Gastroesophageal sphincter (tissue), 3 donors: ENCODE measurements around the gene ACSL6.

ENCODE experiments used
- CTCF ChIP-seq, 4 experiments: fragments of 200-600 bp in 2 of 4; fragments of 450-650 bp in 2 of 4; sonication (generic) in 1 of 4; IDR thresholded peaks; one replicate each; pipeline ENCODE4 v1.5.1; 2017 to 2019; ENCODE audit warnings: antibody characterized with exemption in 4 of 4, mild to moderate bottlenecking in 2 of 4, moderate library complexity in 2 of 4
- EP300 ChIP-seq: sonication (generic); formaldehyde crosslinking; IDR thresholded peaks from one replicate; pipeline ENCODE4 v1.6.1; 2017; ENCODE audit warnings: antibody characterized with exemption, mild to moderate bottlenecking
- POLR2A ChIP-seq, 2 donors: fragments of 450-650 bp; IDR thresholded peaks; one replicate each; pipeline ENCODE4 v1.6.1; 2017; ENCODE audit warnings: antibody characterized with exemption in 2 of 2, mild to moderate bottlenecking in 2 of 2, moderate library complexity in 1 of 2

GRCh38 chr5:132027027-132027426 lies 15.6 kb upstream of the ACSL6 start:
- TF ChIP-seq POLR2A (IDR thresholded peaks at IDR 0.05): no peak
- TF ChIP-seq CTCF (IDR thresholded peaks at IDR 0.05): no peak
- no peak for TF ChIP-seq EP300
